Hematopoietic multipotent progenitor cell treated with erythropoietin and hydrocortisone succinate and interleukin-3 and kit ligand, for 15 days (in vitro differentiated cells): ENCODE measurements around the gene PEPD.

Experiments
- DNase-seq: peaks from one replicate; pipeline ENCODE4 v3.0.0-alpha.2; 2015; ENCODE audit warnings: low spot score

PEPD gene

DNA sequence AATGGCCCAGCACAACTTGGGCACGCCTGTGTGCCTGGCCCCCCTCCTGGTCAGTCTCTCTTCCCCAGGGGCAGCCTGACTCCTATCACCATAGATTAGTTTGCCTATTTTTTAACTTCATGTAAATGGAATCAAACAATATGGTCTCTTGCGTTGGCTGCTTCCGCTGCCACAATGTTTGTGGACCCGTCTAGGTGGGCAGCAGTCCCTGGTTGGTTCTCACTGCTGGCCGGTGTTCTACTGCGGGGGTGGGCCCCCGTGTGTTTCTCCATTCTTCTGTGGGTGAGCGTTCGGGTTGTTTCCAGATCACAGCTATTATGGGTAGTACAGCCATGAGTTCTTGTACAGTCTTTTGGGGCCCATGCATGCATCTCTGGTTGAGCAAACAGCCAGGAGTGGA lies 100.8 kb downstream of the PEPD start:
- no peak for DNase-seq

- no peak for DNase-seq
These were observed 101.8 kb downstream of the PEPD start for GRCh38 chr19:33419788-33420130.

DNA sequence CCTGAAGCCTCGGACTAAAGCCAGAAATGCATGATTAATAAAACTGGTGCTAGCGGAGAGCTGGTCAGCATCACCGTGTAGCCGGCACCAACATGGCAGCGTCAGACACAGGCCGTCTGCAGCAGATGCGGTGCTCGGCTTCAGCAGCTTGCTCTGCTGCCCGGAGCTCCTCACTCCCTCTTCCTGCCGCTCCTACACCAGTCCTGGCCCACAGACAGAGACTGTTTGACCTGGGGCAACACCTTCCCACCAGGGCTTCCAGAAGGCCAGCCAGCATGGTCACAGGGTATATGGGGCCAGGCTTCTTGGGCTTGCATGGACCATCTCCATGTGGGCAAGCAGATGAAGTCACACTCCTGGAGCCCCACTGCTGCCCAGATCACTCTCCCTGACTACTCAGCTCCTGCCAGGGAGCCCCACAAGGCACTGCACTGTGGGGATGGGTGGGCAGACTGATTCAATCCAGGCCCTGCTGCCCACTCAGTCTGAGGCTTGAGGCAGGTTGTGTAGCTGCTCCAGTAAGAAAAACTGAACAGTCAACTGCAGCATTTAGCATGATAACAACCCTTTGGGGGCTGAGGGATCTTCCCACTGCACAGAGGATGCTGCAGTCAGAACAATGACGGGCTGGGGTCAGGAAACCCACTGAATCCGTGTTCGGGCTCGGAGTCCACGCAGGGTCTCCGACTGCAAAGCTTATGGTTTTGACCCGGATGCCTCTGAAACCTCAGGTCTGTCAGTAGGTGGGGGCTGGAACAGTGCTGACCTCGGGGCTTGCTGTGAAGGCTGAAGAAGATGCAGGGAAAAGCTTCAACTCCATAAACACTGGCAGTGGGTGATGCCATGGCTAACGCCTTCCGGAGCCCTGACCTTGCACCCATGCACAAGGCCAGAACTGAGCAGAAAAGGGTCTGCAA lies 102.5 kb downstream of the PEPD start:
- no peak for DNase-seq

- DNase-seq = no peak
These were observed 103.1 kb downstream of the PEPD start for GRCh38 chr19:33418461-33418860.

- no peak for DNase-seq
These were observed 103.8 kb downstream of the PEPD start for GRCh38 chr19:33417751-33418150.

DNA sequence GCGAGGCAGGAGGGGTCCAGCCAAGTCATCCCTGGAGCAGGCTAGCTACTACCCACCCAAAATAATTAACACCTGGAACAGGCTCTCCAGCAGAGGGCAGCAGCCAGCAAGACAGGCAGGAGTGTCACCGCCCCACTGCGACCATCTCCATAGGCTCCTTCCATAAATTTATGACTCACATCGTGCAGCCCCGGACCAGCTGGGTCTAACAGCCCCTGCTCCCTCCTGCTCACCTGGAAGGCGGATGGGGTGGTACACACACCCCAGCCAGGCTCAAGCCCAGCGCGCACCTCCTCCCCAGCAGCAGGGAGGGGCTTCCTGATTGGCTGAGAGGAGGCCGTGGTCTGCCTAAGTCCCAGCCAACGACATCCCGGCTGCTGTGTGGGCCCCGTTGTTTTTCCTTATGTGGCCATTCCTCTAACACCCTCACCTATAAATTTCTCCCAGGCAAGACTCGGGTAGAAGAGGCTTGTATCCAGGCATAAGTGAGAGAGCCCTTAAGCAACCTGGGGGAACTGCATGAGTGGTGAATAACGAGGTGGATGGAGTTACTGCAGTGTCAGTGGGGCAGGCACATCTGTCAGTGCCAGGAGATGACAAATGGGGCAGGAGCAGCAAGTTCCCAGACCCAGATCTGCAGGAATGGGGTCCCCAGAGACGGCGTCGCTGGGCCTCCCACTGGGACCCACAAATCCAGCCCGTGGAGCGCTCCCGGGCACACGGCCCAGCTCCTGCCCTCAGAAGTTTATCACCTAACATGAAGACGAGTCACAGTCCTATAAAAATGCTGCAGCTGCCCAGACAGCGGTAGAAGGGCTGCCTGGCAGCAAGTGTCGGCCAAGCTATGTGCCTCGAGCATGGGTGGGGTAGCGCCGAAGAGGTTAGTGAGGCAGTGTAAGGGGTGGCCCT lies 105.0 kb downstream of the PEPD start:
- peak; percentile 53 for DNase-seq

DNA sequence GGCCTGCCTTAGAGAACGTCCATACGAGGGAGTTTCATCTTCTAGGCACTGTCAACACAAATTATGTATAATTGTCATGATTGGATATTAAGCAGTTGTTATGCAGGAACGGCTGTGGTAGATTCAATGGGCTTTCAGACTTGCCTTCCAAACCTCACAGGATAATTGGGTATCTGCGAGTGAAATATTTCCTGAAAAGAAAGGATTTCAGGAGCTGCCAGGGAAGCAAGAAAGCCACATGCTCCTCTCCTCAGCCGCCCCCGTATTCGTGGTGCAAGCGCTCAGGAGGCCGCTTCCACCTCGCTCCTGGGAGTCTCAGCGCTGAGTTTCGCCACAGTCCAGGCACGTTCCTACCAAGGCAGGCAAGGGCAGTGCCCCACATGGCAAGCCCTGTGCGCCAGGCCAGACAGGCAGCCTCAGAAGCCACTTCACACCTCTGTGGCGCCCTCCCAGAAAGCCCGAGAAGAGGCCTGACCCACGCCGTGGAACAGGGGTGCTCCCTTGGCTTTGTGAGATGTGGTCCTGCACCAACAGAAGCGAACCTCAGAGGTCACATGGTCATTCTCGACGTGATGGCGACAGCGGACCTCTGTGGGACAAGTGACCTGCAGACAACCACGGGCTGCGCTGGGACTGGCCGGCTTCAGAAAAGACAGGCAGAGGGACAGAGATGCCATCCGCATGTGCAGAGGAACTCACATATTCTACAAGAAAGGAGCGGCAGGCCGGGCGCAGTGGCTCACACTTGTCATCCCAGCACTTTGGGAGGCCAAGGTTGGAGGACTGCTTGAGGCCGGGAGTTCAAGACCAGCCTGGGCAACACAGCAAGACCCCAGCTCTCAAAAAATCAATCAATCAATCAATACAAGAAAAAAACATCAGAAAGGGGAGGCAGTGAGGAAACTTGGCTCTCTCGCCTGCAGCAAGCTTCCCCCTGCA lies 106.7 kb downstream of the PEPD start:
- DNase-seq = no peak

DNA sequence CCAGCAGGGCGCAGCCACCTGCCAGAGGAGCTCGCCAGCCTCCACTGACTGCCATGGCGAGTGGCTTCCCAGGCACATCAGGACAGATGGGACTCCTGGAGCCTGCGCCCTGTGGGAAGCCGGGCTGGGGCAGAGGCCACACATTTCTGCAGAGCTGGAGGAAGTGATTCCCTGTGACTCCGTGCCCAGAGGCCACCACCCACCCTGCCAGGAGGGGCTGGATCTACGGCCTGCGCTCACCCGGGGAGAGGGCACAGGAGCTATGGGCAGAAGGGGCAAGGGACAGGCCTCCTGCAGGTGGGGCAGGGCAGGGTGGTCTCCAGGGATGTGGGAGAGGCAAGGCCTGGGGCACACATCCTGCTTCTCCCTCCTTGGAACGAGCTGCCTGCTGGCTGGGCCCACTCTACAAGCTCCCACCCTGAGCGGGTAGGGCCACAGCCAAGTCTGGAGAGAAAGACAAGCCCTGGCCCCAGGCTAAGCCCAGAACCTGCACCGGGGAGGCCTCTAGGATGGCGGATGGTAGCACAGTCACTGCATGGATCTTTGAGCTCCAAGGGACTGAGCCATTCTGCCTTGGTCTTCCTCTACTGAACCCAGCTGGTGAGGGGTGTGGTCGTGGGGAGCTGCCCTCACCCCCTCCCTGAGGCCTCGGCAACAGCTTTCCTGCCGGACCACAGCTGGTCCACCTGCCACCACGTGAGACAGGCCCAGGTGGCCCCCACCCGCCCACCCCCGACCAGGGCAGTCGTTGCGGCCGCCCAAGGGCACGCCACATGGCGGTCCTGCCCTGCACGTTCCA lies 107.5 kb downstream of the PEPD start:
- DNase-seq = no peak

DNA sequence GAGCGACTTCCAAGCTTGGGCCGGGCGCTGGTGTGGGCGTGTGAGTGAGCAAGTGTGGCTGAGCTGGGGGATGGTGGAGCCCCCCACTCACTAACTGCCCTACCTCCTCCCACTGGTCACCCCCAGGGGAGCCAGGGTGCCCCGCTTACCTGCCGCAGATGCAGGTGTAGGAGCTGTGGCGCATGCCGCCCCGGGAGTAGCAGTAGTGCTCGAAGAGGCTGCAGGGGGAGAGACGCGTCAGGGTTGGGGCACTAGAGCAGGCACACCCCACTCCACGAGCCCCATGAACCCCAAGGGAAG lies 108.2 kb downstream of the PEPD start:
- no peak for DNase-seq

DNA sequence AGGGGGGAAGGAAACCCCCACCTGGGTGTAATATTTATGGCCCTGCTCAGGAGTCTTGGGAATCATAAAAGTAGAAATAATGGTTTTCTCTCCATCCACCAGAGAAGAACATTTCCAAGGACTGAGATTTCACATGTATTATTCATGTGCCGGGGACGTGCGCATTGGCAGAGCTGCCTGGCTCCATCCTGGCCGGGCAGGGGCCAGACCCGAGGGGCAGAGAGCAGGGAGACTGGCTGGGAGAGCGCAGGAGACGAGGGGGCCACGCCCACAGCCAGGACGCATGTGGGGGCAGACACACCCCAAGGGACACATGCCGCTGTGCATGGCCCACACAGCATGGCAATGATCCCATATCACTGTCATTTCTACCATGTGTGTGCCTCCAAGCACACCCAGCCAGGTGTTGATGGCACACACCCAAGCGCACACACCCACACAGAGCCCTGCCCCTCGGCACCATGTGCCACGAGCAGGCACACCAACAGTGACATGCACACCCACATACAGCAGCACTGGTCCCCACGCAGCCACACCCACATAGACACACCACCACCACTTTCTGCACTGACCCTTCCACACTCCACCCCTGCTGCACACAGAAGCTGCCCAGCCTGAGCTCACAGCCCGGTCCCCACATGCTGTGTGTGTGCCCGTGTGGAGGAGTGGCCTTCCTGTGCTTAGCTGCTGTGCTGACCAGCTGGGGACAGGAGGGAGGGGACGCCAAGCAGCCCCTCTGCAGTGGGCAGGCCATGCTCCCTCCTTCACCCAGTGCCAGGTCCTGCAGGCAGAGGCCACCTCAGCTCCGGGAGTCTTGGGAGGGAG lies 108.8 kb downstream of the PEPD start:
- no peak for DNase-seq

DNA sequence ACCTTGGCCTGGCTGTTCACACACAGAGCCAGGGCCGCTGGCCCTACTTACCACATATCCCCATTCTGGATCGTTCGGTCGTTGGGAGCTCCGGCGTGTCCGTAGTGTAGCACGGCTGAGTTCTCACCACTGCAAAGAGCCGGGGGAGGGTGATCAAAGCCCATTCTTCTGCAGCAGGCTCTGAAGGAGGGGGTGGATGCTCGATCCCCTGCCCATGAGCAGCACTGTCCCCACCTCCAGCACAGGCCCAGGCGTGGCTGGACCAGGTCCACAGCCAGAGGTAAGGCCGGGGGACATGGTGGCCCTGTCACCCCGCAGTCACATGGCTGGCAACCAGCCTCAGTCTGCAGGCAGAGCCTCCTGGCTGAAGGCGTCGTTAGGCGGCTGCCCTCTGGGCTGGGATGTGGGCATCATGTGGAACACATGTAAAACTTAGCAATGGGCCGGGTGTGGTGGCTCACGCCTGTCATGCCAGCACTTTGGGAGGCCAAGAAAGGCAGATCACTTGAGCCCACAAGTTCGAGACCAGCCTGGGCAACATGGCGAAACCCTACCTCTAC lies 109.9 kb downstream of the PEPD start:
- no peak for DNase-seq

- DNase-seq = no peak
These were observed 110.6 kb downstream of the PEPD start for GRCh38 chr19:33410915-33411401.

- DNase-seq = no peak
These were observed 111.5 kb downstream of the PEPD start for GRCh38 chr19:33409906-33410685.

DNA sequence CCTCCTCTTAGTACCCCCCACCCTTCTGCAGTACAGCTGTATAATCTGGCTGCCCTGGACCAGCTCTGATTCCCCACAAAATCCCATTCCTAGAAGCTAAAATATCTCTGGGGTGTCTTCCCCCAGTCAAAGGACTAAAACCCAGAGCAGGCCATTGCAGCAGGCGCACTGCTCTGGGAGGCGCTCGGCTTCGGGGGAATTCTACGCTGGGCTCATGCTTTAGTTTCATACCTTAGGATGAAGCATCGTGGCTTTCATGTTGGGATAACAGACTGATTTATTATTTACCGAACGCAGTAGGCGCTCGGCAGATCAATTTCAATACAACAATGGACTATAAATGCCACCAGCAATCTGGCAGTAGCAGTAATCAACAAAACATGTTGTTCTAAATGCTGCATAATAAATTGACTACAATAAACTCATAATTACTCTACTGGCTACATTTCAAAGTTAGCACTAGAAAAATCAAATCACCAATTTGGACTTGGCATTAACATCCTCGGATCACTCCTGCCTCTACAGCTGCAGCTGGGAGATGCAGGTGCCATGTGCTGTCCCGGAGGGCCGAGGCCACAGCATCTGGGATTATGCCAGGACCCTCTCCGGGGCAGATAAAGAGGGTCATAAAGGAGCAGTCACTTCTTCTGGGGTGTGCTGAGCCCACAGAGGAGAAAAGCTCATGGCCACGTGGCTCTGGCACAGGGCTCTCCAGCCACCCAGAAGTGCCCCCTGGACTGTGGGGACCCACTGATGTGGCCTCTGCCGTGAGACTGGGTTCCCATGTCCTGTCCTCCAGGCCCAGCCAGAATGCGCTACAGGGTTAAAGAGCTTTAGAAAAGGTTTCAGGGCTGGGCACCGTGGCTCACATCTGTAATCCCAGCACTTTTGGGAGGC lies 112.8 kb downstream of the PEPD start:
- DNase-seq = no peak

DNA sequence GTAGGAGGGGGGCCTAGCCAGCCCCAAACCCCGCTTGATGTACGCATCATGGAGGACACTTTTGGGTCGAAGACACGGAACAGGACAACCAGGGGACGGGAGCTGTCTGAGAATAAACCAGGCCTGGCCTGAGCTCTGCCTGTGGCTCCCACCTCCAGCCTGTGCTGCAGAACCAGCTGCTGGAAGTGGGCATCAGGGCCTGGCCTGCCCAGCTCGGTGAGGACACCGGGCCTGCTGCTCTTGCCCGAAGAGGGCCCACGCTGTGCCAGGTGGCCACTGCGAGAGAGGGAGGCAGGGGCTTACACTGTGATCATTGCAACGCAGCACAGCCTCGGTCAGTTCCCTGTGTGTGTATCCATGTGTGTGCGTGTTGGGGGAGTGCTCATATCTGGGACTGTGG lies 113.5 kb downstream of the PEPD start:
- no peak for DNase-seq

- DNase-seq = no peak
These were observed 113.9 kb downstream of the PEPD start for GRCh38 chr19:33407716-33408115.

DNA sequence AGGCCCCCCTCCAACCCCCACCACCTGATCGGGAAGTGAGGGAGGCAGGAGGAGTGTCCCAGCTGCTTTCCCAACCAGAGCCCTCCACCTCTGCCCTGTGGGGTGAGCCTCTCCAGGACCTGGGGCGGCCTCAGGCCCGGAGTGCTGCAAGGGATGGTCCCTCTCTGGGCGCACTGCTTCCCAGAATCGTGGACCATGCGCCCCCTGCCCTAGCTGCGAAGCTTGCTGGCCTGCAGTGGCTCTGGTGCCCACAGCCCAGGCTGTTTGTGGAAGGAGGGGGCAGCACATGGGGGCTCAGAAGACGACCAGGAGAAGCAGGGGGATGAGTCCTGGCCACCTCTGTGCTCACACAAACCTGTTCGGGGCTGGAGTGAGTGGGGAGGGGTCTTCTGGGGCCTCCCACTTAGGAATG lies 114.4 kb downstream of the PEPD start:
- DNase-seq = no peak

GRCh38 chr19:33406521-33407139 lies 115.0 kb downstream of the PEPD start:
- peak; percentile 72 for DNase-seq
